ENCODE measurements around the gene STOM.

Gene STOM

GRCh38 chr9:121301881-121302286 is 68.2 kb downstream of the STOM start:
- no peak for DNase-seq (ENCODE audit: low read depth)
- no peak for TF ChIP-seq CTCF (conservative IDR thresholded peaks at IDR 0.05; ENCODE audit: low read depth, low read length)
- no peak overlapping the region for H3K4me3 ChIP-seq (ENCODE audit: low read length)

- H3K4me3 ChIP-seq (ENCODE audit: low read length): peak overlapping the region; percentile 55
Measured at GRCh38 chr9:121300283-121301119, 69.5 kb downstream of the STOM start.

GRCh38 chr9:121299467-121300282 is 70.4 kb downstream of the STOM start:
- peak overlapping the region; percentile 55 for H3K4me3 ChIP-seq (ENCODE audit: low read length)
- TF ChIP-seq CTCF (conservative IDR thresholded peaks at IDR 0.05; ENCODE audit: low read depth, low read length): no peak
- no peak for DNase-seq (ENCODE audit: low read depth)

More at GRCh38 chr9:121300283-121301119, 69.5 kb downstream of the STOM start:
- DNase-seq (ENCODE audit: low read depth): no peak
- TF ChIP-seq CTCF (conservative IDR thresholded peaks at IDR 0.05; ENCODE audit: low read depth, low read length): no peak

GRCh38 chr9:121298689-121299466 is 71.2 kb downstream of the STOM start:
- no peak for TF ChIP-seq CTCF (conservative IDR thresholded peaks at IDR 0.05; ENCODE audit: low read depth, low read length)
- peak overlapping the region; percentile 55 for H3K4me3 ChIP-seq (ENCODE audit: low read length)
- no peak for DNase-seq (ENCODE audit: low read depth)

- no peak for TF ChIP-seq CTCF (conservative IDR thresholded peaks at IDR 0.05; ENCODE audit: low read depth, low read length)
- no peak overlapping the region for H3K4me3 ChIP-seq (ENCODE audit: low read length)
- no peak for DNase-seq (ENCODE audit: low read depth)
Measured at GRCh38 chr9:121298016-121298538, 72.0 kb downstream of the STOM start.

- H3K4me3 ChIP-seq (ENCODE audit: low read length): no peak overlapping the region
- no peak for TF ChIP-seq CTCF (conservative IDR thresholded peaks at IDR 0.05; ENCODE audit: low read depth, low read length)
- no peak for DNase-seq (ENCODE audit: low read depth)
Measured at GRCh38 chr9:121297389-121297788, 72.7 kb downstream of the STOM start.

All from retinal pigment epithelial cell (primary cell).